SK-N-SH treated with all-trans-retinoic acid at 6 μM for 48 hours (cell line): ENCODE measurements around the gene DEFB127.

ENCODE experiments used
- ZC3H10 ChIP-seq: fragments of 250-450 bp; sonication (Bioruptor Pico); IDR thresholded peaks from 2 replicates; pipeline ENCODE4 v1.5.1; 2021; ENCODE audit warnings: mild to moderate bottlenecking, moderate library complexity
- ZFP3 ChIP-seq: fragments of 250-450 bp; sonication (Bioruptor Pico); IDR thresholded peaks from 2 replicates; pipeline ENCODE4 v1.5.0; 2020; ENCODE audit warnings: mild to moderate bottlenecking, moderate library complexity
- ZFP30 ChIP-seq: fragments of 450-650 bp; formaldehyde crosslinking; IDR thresholded peaks from 2 replicates; pipeline ENCODE4 v1.5.0; 2022; ENCODE audit warnings: mild to moderate bottlenecking, moderate library complexity
- ZNF8 ChIP-seq: fragments of 450-650 bp; formaldehyde crosslinking; IDR thresholded peaks from 2 replicates; pipeline ENCODE4 v1.5.0; 2020; ENCODE audit warnings: mild to moderate bottlenecking, moderate library complexity
- TF ChIP-seq, protein P1 (sequence below): fragments of 250-450 bp; sonication (Bioruptor Pico); IDR thresholded peaks from 2 replicates; pipeline ENCODE4 v1.8.0; 2020; ENCODE audit warnings: mild to moderate bottlenecking, moderate library complexity, borderline replicate concordance

DNA sequence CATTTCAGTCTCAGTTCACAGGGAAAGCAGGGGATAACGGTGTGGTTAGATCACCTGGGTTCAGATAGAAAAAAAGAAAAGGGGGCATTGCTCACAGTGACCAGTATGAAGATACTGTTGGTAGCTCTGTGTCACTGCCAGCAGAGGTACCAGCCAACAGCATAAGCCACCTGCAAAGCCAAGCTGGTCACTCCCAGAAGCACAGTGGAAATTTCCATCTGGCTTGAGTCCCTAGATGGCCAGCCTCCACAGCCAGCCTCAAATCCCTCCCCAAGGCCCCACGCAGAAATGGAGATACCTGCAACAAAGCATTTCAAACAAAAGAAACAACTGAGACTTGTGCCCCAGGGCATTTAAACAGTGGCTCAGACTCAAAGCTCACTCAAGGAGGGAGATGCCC lies 11.6 kb downstream of the DEFB127 start:
- no peak for TF ChIP-seq ZFP30 (CRISPR knock-in tag)
- no peak for TF ChIP-seq ZNF8 (CRISPR knock-in tag)
- TF ChIP-seq, protein P1, sequence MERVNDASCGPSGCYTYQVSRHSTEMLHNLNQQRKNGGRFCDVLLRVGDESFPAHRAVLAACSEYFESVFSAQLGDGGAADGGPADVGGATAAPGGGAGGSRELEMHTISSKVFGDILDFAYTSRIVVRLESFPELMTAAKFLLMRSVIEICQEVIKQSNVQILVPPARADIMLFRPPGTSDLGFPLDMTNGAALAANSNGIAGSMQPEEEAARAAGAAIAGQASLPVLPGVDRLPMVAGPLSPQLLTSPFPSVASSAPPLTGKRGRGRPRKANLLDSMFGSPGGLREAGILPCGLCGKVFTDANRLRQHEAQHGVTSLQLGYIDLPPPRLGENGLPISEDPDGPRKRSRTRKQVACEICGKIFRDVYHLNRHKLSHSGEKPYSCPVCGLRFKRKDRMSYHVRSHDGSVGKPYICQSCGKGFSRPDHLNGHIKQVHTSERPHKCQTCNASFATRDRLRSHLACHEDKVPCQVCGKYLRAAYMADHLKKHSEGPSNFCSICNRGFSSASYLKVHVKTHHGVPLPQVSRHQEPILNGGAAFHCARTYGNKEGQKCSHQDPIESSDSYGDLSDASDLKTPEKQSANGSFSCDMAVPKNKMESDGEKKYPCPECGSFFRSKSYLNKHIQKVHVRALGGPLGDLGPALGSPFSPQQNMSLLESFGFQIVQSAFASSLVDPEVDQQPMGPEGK = no peak
- no peak for TF ChIP-seq ZFP3
- TF ChIP-seq ZC3H10 (CRISPR knock-in tag) = no peak
